Thymus (tissue), 11 donors: Measurements from ENCODE around the gene VOPP1. TPM values are rescaled to one million over a fixed set of nuclear protein-coding genes. Genes with fewer than 3 reads are reported as not detected.

Experiments
- DNase-seq, 9 donors: peaks; one replicate each; pipeline ENCODE4 v3.0.0-alpha.2; 2013; ENCODE audit warnings: low spot score in 9 of 9, low read depth in 6 of 9, missing footprints in 1 of 9
- H3K27ac ChIP-seq, 2 donors: one replicate each; pipeline ENCODE4 v1.5.1; 2013; ENCODE audit warnings: control low read depth in 1 of 2, low read depth in 1 of 2, low read length in 1 of 2, mild to moderate bottlenecking in 1 of 2, moderate library complexity in 1 of 2
- H3K27me3 ChIP-seq, 2 donors: one replicate each; pipeline ENCODE4 v1.5.1; 2013; ENCODE audit warnings: low read length in 1 of 2; ENCODE audit not compliant: control insufficient read depth in 2 of 2, insufficient read depth in 1 of 2
- H3K36me3 ChIP-seq, 2 donors: one replicate each; pipeline ENCODE4 v1.5.1; 2013; ENCODE audit warnings: low read length in 1 of 2, mild to moderate bottlenecking in 1 of 2, moderate library complexity in 1 of 2; ENCODE audit not compliant: control insufficient read depth in 2 of 2, insufficient read depth in 2 of 2
- H3K4me1 ChIP-seq, 2 donors: one replicate each; pipeline ENCODE4 v1.5.1; 2013; ENCODE audit warnings: low read length in 2 of 2; ENCODE audit not compliant: control insufficient read depth in 2 of 2, insufficient read depth in 2 of 2
- H3K4me3 ChIP-seq, 2 donors: one replicate each; pipeline ENCODE4 v1.5.1; 2013; ENCODE audit warnings: low read length in 2 of 2, control low read depth in 1 of 2, mild to moderate bottlenecking in 1 of 2
- H3K9me3 ChIP-seq, 2 donors: one replicate each; pipeline ENCODE4 v1.5.1; 2013; ENCODE audit warnings: low read length in 1 of 2, mild to moderate bottlenecking in 1 of 2; ENCODE audit not compliant: control insufficient read depth in 2 of 2, insufficient read depth in 1 of 2
- WGBS: extraction: QIAGEN DNeasy Blood & Tissue Kit; methylation state at CpG from one replicate; pipeline ENCODE4 v1.1.7; 2013; 5-methylcytosine and 5-hydroxymethylcytosine counted together
- polyA plus RNA-seq: library from polyadenylated mRNA; stranded (reverse); fragments of 200-250 nt; gene quantifications from one replicate; pipeline ENCODE4 v1.2.3, GENCODE V29; 2013
- total RNA-seq: library from RNA; stranded (reverse); fragments of 120-200 nt; gene quantifications from one replicate; pipeline ENCODE4 v1.2.4, GENCODE V29; 2013
- donor health status: healthy.

Gene VOPP1
- total and polyA plus RNA-seq, 2 donors: 61.9 to 91.6 TPM

DNA sequence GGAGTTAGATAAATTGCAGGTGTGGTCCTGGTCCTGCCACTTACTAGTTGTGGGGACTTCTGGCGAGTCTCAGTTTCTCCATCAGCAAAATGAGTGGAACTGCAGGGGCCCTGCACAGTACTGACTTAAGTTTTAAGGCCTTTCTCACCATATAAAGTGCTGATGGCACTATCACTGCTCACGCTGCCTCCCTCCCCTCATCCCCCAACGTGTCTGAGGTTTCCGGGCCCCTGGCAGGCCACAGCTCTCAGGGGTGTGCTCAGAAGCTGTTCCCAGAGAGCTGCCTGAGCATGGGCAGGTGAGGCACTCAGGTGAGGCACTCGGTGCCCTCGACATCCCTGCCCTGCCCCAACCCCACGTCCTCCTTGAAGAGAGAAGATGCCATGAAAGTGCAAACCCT, 74.2 kb downstream of the VOPP1 start:
- DNase-seq: no peak
- Histone ChIP-seq H3K27me3 (no peaks in the 10 kb centered on the region), H3K36me3 (peaks cover 44 to 49% of the 10 kb centered on the region in 2 donors), H3K27ac (peak overlapping the region in 1 of 2 donors; percentile 34), H3K4me3 (no peak overlapping the region), H3K4me1 (peaks cover 43 to 99% of the 10 kb centered on the region in 2 donors), H3K9me3 (no peaks in the 10 kb centered on the region)
- 82% methylated on average over 7 of the region's 7 CpGs for WGBS

DNA sequence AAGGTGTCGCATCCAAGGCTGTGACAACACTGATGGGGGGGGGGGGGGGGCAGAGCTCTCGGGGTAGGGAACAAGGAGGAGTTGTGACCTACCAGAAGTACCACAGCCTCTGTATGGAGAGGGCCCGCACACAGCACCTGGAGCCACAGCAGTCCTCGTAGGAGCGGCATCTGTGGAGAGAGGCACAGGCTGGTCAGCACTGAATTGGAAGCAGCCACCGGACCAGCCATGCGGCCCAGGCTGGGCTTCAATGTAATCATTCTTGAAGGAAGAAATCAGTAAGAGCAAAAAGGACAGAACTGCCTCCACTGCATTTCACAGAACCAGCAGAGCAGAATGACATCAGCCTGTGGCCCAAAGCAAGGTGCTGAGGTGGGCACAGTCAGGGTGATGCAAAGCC, 74.8 kb downstream of the VOPP1 start:
- over 99% methylated on average over 7 of the region's 7 CpGs for WGBS
- Histone ChIP-seq H3K4me1 (peaks cover 43 to 94% of the 10 kb centered on the region in 2 donors), H3K9me3 (no peaks in the 10 kb centered on the region), H3K27me3 (no peaks in the 10 kb centered on the region), H3K36me3 (peaks cover 46 to 55% of the 10 kb centered on the region in 2 donors), H3K27ac (peak overlapping the region in 1 of 2 donors; percentile 34), H3K4me3 (no peak overlapping the region)
- DNase-seq: no peak

DNA sequence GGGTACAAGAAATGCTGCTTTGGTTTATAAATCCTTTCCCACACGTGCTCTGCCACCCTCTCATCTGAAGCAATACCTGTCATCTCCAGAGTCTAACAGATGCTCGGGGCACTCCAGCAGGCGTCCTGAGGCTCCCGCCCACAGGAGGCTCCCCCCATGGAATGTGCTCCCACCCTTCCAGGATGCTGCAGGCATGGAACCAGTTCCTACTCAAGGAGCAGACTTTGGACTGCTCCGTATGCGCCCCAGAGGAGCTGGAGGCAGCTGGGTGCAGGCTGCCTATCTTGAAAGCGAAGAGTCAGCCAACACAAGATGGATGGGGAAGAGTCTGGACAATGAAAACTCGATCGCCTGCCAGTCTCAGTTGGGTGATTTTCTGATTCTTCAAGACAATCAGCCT, 75.4 kb downstream of the VOPP1 start:
- Histone ChIP-seq H3K27me3 (no peaks in the 10 kb centered on the region), H3K27ac (peak overlapping the region in 1 of 2 donors; percentile 21), H3K9me3 (no peaks in the 10 kb centered on the region), H3K4me3 (no peak overlapping the region), H3K36me3 (peaks cover 52 to 59% of the 10 kb centered on the region in 2 donors), H3K4me1 (peaks cover 37 to 88% of the 10 kb centered on the region in 2 donors)
- no peak for DNase-seq
- WGBS: 87% methylated on average over 9 of the region's 9 CpGs

DNA sequence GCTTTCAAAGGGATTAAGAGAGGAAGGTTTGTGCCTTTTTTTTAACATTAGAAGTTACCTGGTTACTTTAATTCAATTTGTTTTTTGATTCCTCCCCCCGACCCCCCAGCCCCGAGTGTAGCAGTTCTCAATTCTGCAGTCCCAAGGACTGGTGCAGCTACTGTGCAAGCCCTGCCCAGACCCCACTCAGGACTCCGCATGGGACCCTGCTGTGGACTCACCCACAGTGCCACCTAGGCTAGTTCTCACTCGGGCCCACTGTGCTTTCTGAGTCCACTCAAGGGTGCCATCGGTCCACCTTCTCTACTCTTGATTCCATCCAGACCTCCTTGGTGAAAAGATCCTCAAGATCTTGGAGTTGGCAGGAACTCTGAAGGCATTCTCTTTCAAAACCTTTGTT, 77.4 kb downstream of the VOPP1 start:
- Histone ChIP-seq H3K27me3 (no peaks in the 10 kb centered on the region), H3K27ac (no peak overlapping the region), H3K4me1 (peaks cover 30 to 79% of the 10 kb centered on the region in 2 donors), H3K4me3 (no peak overlapping the region), H3K36me3 (peaks cover 60 to 72% of the 10 kb centered on the region in 2 donors), H3K9me3 (no peaks in the 10 kb centered on the region)
- WGBS: 99% methylated on average over 5 of the region's 5 CpGs
- DNase-seq: no peak

DNA sequence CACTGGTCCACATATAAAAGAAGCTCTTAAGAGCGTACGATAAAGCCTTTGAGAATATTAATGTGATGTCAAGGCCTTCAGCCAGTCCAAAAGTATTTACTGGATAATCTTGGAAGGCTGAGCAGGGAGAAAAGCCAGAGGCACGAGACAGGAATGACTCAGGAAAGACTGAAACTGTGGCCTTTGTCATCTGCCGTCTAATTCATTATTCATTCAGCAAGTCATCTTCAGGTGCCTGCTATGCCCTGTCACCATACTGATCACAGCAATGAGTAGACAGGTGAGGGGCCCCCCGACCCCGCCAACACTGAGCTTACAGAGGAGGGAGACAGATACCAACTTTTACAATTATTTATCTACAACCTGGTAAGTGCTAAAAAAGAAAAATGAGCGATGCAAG, 78.9 kb downstream of the VOPP1 start:
- DNase-seq: no peak
- no peaks in the 10 kb centered on the region for H3K9me3 ChIP-seq
- 98% methylated on average over 7 of the region's 7 CpGs for WGBS
- H3K4me3 ChIP-seq: no peak overlapping the region
- peaks cover 68 to 87% of the 10 kb centered on the region in 2 donors for H3K36me3 ChIP-seq
- peaks cover 28 to 79% of the 10 kb centered on the region in 2 donors for H3K4me1 ChIP-seq
- no peaks in the 10 kb centered on the region for H3K27me3 ChIP-seq
- H3K27ac ChIP-seq: no peak overlapping the region

DNA sequence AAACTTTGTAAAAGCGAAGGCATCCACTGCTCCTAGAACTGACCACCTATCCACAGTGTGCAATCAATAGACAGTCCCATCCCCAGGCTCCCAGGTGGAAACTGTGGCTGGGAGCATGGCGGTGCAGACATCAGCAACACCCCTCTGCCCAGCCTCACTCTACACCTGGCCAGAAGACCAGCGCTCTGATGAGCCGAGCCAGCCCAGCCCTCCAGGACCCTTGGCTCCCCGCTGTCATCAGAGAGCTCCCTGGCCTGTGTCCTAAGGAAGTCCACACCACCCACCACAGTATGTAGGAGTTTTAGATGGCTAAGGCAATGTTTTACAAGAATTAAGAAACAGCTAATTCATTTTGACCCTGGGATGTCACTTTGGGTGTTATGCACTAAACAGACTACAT, 81.0 kb downstream of the VOPP1 start:
- H3K9me3 ChIP-seq: no peaks in the 10 kb centered on the region
- H3K4me1 ChIP-seq: peaks cover 10 to 66% of the 10 kb centered on the region in 2 donors
- no peaks in the 10 kb centered on the region for H3K27me3 ChIP-seq
- peaks cover 65 to 85% of the 10 kb centered on the region in 2 donors for H3K36me3 ChIP-seq
- H3K27ac ChIP-seq: no peak overlapping the region
- 98% methylated on average over 5 of the region's 5 CpGs for WGBS
- no peak overlapping the region for H3K4me3 ChIP-seq
- no peak for DNase-seq

DNA sequence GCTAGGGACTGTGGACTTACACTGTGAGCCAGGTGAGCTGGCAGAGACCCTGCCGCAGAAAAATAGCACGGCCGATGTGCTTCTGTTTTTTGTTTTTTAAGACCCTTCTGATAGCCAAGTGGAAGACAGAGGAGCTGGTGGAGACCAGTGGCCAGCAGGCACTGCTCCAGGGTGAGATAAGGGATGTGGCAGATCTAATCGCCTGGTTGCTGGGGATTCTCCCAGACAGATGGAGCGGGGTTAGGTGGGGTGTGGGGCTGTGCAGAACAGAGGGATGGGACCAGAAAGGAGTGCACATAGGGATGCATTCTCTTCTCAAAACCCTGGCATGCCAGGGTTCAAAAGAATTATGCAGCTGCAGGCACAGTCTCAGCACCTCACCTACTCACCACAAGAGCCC, 82.2 kb downstream of the VOPP1 start:
- peak in 1 of 9 donors; percentile 48 for DNase-seq
- no peaks in the 10 kb centered on the region for H3K27me3 ChIP-seq
- peaks cover 17 to 65% of the 10 kb centered on the region in 2 donors for H3K4me1 ChIP-seq
- H3K36me3 ChIP-seq: peaks cover 65 to 84% of the 10 kb centered on the region in 2 donors
- no peaks in the 10 kb centered on the region for H3K9me3 ChIP-seq
- H3K27ac ChIP-seq: peak overlapping the region in 1 of 2 donors; percentile 63
- WGBS: 96% methylated on average over 5 of the region's 5 CpGs
- no peak overlapping the region for H3K4me3 ChIP-seq

DNA sequence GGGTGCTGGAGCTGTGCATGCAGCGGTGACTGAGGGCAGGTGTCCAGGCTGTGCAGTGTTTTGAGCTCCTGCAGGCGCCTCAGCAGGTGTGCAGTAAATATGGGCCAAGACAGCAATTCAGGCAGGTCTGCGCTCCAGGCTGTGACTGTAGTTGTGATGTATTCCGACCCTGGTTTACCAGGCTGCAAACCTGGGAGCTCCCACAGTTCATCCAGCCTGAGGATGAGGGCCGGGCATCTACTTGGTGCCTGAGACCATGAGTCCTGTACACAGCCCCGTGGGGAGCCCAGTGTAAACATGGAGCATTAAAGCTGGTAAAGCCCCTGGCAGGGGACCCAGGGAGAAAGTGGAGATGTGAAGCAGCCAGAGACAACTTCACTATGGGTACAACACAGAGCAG, 82.8 kb downstream of the VOPP1 start:
- Histone ChIP-seq H3K36me3 (peaks cover 65 to 84% of the 10 kb centered on the region in 2 donors), H3K27me3 (no peaks in the 10 kb centered on the region), H3K4me3 (no peak overlapping the region), H3K4me1 (peaks cover 17 to 65% of the 10 kb centered on the region in 2 donors), H3K9me3 (no peaks in the 10 kb centered on the region), H3K27ac (peak overlapping the region in 1 of 2 donors; percentile 63)
- DNase-seq: peak in 1 of 9 donors; percentile 50
- 93% methylated on average over 6 of the region's 6 CpGs for WGBS

DNA sequence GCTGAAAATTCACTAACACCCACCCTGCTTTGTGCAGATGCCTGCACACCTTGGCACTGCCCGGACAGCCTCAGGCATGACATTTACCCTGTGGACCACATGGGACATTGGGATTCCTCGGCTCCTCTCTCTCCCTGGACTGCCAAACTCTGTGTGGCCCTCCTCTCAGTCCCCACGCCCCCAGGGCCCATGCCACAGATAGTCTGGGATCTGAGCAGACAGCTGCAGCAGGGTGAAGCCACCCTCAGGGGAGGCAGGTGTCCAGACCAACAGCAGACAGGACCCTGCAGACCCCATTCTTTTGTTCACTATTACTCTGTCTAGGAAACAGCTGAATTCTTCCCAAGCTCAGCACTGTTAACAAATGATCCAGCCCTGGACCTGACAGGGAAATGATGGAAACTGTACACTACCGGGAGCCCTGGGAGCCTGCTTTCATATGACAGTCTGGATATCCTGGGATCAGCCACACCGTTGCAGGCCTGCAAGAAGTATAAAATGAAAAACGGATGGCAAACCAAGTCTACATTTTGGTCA, 83.4 kb downstream of the VOPP1 start:
- Histone ChIP-seq H3K27ac (no peak overlapping the region), H3K36me3 (peaks cover 63 to 84% of the 10 kb centered on the region in 2 donors), H3K9me3 (no peaks in the 10 kb centered on the region), H3K27me3 (no peaks in the 10 kb centered on the region), H3K4me3 (no peak overlapping the region), H3K4me1 (peaks cover 23 to 66% of the 10 kb centered on the region in 2 donors)
- DNase-seq: no peak
- WGBS: 97% methylated on average over 6 of the region's 6 CpGs
